HepG2 (cell line): ENCODE results near the gene PRPSAP2. TPM values are rescaled to one million over a fixed set of nuclear protein-coding genes. Genes with fewer than 3 reads are reported as not detected.

ENCODE experiments used
- ADNP ChIP-seq: sonication (generic); formaldehyde crosslinking; IDR thresholded peaks from 2 replicates; pipeline ENCODE4 v1.4.0; 2020; ENCODE audit warnings: missing genetic modification reagents
- BORCS8-MEF2B ChIP-seq: sonication (generic); formaldehyde crosslinking; IDR thresholded peaks from 2 replicates; pipeline ENCODE4 v1.8.0; 2022; ENCODE audit warnings: mild to moderate bottlenecking, missing genetic modification reagents
- CHD4 ChIP-seq: fragments of 200-600 bp; sonication (generic); IDR thresholded peaks from 2 replicates; pipeline ENCODE4 v1.7.0; 2017; ENCODE audit warnings: mild to moderate bottlenecking, low read length, borderline replicate concordance
- ERF ChIP-seq: IDR thresholded peaks from 2 replicates; pipeline ENCODE4 v1.6.1; 2018; ENCODE audit warnings: missing biosample characterization, missing genetic modification reagents
- FOXC1 ChIP-seq: sonication (generic); formaldehyde crosslinking; IDR thresholded peaks from 2 replicates; pipeline ENCODE4 v1.8.0; 2022; ENCODE audit warnings: mild to moderate bottlenecking, missing genetic modification reagents, borderline replicate concordance
- FOXO1 ChIP-seq: sonication (generic); formaldehyde crosslinking; IDR thresholded peaks from 2 replicates; pipeline ENCODE4 v1.4.0; 2020; ENCODE audit warnings: missing genetic modification reagents
- GABPA ChIP-seq, 2 experiments: IDR thresholded peaks; 2 replicates each; pipeline ENCODE4 v1.6.1; 2011 to 2016; ENCODE audit warnings: low read depth in 2 of 2, low read length in 1 of 2, missing biosample characterization in 1 of 2, missing genetic modification characterization in 1 of 2
- HDAC1 ChIP-seq: sonication (generic); formaldehyde crosslinking; IDR thresholded peaks from 2 replicates; pipeline ENCODE4 v1.5.1; 2020; ENCODE audit warnings: mild to moderate bottlenecking, missing genetic modification reagents
- SMC3 ChIP-seq: IDR thresholded peaks from 2 replicates; pipeline ENCODE4 v1.6.1; 2011; ENCODE audit warnings: low read length, improper control_type of control experiment
- ZC3H13 ChIP-seq: sonication (generic); formaldehyde crosslinking; IDR thresholded peaks from 2 replicates; pipeline ENCODE4 v1.8.1; 2023; ENCODE audit warnings: mild to moderate bottlenecking, missing genetic modification reagents, moderate library complexity
- ZNF674 ChIP-seq: sonication (generic); formaldehyde crosslinking; IDR thresholded peaks from 2 replicates; pipeline ENCODE4 v1.5.0; 2020; ENCODE audit warnings: low read depth, mild to moderate bottlenecking, missing genetic modification reagents
- polyA plus RNA-seq, 8 experiments: library from polyadenylated mRNA; depleted of rRNA in 3 of 8; stranded (reverse) in 7 of 8; unstranded in 1 of 8; fragments of >200 nt; fragmentation: Illumina TruSeq in 4 of 8; extraction: Trizol in 4 of 8; gene quantifications; 2 replicates each; pipeline versions ENCODE4 v1.2.1 to v1.2.3, GENCODE V29; 2011 to 2016; ENCODE audit warnings: low read depth in 4 of 8, missing spikeins in 1 of 8, mixed read lengths in 1 of 8; ENCODE audit not compliant: insufficient read depth in 1 of 8
- total RNA-seq, 5 experiments: library from RNA; depleted of rRNA; stranded (reverse); fragments of >200 nt; fragmentation: Illumina TruSeq; extraction: Trizol; gene quantifications; 2 replicates each; pipeline ENCODE4 v1.2.3, GENCODE V29; 2016; ENCODE audit warnings: low read depth in 1 of 5
- TF ChIP-seq, protein P1 (sequence below): sonication (generic); formaldehyde crosslinking; IDR thresholded peaks from 2 replicates; pipeline ENCODE4 v1.4.0; 2020; ENCODE audit warnings: missing genetic modification reagents
- TF ChIP-seq, protein P2 (sequence below): sonication (generic); formaldehyde crosslinking; IDR thresholded peaks from 2 replicates; pipeline ENCODE4 v1.9.0; 2022; ENCODE audit warnings: missing genetic modification reagents, mild to moderate bottlenecking, borderline replicate concordance
- TF ChIP-seq, protein P3 (sequence below): IDR thresholded peaks from 2 replicates; pipeline ENCODE4 v1.6.1; 2016
- TF ChIP-seq, protein P4 (sequence below): sonication (generic); formaldehyde crosslinking; conservative IDR thresholded peaks from 2 replicates; pipeline ENCODE4 v1.8.0; 2022; ENCODE audit warnings: mild to moderate bottlenecking, moderate library complexity, missing genetic modification reagents
- TF ChIP-seq, protein P5 (sequence below): sonication (generic); formaldehyde crosslinking; conservative IDR thresholded peaks from 2 replicates; pipeline ENCODE4 v1.4.0; 2020; ENCODE audit warnings: missing genetic modification reagents

PRPSAP2 gene
- total and polyA plus RNA-seq, 2 of the 13 experiments (the other 11 are each of a cell fraction or from before 2014, with no cell fraction given), result 34.0 to 58.9 TPM

DNA sequence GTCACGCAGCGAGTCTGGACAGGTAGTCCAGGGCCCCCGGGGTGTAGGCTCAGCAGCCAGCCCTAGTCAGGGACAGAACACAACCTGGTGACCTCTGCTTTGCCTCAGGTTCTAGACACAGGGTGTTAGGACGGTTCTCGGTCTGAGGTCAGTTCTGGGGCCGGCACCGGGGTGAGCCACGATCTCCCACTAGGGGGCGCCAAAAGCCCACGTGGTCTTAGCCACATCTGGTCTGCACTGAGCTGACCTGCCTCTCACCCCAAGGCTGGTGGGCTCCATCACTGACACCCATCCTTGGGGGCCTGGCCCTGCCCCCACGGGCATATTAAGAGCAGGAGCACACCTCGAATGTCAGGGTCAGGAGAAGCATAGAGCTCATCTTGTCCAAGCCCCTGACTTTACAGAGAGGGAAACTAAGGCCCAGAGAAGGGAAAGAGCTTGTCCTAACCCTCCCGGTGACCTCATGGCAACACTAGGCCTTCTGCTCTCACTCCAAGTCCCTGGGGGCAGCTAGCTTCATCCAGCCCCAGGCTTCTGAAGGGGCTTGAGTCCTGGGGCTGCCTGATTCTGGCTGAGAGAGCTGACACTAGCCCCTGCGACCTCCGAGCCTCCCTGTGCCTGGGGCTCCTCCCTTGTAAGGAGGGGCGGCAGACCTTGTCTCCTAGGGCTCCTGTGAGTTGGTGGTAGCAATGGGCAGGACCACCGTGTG, 103.0 kb downstream of the PRPSAP2 start (continued):
- TF ChIP-seq, protein P1, sequence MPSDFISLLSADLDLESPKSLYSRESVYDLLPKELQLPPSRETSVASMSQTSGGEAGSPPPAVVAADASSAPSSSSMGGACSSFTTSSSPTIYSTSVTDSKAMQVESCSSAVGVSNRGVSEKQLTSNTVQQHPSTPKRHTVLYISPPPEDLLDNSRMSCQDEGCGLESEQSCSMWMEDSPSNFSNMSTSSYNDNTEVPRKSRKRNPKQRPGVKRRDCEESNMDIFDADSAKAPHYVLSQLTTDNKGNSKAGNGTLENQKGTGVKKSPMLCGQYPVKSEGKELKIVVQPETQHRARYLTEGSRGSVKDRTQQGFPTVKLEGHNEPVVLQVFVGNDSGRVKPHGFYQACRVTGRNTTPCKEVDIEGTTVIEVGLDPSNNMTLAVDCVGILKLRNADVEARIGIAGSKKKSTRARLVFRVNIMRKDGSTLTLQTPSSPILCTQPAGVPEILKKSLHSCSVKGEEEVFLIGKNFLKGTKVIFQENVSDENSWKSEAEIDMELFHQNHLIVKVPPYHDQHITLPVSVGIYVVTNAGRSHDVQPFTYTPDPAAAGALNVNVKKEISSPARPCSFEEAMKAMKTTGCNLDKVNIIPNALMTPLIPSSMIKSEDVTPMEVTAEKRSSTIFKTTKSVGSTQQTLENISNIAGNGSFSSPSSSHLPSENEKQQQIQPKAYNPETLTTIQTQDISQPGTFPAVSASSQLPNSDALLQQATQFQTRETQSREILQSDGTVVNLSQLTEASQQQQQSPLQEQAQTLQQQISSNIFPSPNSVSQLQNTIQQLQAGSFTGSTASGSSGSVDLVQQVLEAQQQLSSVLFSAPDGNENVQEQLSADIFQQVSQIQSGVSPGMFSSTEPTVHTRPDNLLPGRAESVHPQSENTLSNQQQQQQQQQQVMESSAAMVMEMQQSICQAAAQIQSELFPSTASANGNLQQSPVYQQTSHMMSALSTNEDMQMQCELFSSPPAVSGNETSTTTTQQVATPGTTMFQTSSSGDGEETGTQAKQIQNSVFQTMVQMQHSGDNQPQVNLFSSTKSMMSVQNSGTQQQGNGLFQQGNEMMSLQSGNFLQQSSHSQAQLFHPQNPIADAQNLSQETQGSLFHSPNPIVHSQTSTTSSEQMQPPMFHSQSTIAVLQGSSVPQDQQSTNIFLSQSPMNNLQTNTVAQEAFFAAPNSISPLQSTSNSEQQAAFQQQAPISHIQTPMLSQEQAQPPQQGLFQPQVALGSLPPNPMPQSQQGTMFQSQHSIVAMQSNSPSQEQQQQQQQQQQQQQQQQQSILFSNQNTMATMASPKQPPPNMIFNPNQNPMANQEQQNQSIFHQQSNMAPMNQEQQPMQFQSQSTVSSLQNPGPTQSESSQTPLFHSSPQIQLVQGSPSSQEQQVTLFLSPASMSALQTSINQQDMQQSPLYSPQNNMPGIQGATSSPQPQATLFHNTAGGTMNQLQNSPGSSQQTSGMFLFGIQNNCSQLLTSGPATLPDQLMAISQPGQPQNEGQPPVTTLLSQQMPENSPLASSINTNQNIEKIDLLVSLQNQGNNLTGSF (CRISPR knock-in tag), result no peak
- no peak for TF ChIP-seq BORCS8-MEF2B
- TF ChIP-seq, protein P2, sequence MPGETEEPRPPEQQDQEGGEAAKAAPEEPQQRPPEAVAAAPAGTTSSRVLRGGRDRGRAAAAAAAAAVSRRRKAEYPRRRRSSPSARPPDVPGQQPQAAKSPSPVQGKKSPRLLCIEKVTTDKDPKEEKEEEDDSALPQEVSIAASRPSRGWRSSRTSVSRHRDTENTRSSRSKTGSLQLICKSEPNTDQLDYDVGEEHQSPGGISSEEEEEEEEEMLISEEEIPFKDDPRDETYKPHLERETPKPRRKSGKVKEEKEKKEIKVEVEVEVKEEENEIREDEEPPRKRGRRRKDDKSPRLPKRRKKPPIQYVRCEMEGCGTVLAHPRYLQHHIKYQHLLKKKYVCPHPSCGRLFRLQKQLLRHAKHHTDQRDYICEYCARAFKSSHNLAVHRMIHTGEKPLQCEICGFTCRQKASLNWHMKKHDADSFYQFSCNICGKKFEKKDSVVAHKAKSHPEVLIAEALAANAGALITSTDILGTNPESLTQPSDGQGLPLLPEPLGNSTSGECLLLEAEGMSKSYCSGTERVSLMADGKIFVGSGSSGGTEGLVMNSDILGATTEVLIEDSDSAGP (CRISPR knock-in tag), result peak; percentile 57; the same call in 1 of the 2 replicates
- peak; percentile 37; the same call in 1 of the 2 replicates for TF ChIP-seq ERF (CRISPR knock-in tag)
- no peak for TF ChIP-seq HDAC1 (CRISPR knock-in tag)
- 0 out of 2 replicates have a peak, but pooled peaks have one; percentile 21 for TF ChIP-seq FOXC1 (CRISPR knock-in tag)
- TF ChIP-seq, protein P3, sequence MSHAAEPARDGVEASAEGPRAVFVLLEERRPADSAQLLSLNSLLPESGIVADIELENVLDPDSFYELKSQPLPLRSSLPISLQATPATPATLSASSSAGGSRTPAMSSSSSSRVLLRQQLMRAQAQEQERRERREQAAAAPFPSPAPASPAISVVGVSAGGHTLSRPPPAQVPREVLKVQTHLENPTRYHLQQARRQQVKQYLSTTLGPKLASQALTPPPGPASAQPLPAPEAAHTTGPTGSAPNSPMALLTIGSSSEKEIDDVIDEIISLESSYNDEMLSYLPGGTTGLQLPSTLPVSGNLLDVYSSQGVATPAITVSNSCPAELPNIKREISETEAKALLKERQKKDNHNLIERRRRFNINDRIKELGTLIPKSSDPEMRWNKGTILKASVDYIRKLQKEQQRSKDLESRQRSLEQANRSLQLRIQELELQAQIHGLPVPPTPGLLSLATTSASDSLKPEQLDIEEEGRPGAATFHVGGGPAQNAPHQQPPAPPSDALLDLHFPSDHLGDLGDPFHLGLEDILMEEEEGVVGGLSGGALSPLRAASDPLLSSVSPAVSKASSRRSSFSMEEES (CRISPR knock-in tag), result no peak
- TF ChIP-seq CHD4, result no peak
- TF ChIP-seq ADNP (CRISPR knock-in tag), result no peak
- peak; percentile 69 for TF ChIP-seq SMC3
- TF ChIP-seq GABPA (IDR thresholded peaks at IDR 0.05; ENCODE audit: low read depth, low read length), result no peak
- no peak for TF ChIP-seq GABPA (CRISPR knock-in tag; IDR thresholded peaks at IDR 0.05; ENCODE audit: low read depth)
- no peak for TF ChIP-seq ZC3H13 (CRISPR knock-in tag)
- TF ChIP-seq, protein P4, sequence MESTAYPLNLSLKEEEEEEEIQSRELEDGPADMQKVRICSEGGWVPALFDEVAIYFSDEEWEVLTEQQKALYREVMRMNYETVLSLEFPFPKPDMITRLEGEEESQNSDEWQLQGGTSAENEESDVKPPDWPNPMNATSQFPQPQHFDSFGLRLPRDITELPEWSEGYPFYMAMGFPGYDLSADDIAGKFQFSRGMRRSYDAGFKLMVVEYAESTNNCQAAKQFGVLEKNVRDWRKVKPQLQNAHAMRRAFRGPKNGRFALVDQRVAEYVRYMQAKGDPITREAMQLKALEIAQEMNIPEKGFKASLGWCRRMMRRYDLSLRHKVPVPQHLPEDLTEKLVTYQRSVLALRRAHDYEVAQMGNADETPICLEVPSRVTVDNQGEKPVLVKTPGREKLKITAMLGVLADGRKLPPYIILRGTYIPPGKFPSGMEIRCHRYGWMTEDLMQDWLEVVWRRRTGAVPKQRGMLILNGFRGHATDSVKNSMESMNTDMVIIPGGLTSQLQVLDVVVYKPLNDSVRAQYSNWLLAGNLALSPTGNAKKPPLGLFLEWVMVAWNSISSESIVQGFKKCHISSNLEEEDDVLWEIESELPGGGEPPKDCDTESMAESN (CRISPR knock-in tag), result no peak
- TF ChIP-seq, protein P5, sequence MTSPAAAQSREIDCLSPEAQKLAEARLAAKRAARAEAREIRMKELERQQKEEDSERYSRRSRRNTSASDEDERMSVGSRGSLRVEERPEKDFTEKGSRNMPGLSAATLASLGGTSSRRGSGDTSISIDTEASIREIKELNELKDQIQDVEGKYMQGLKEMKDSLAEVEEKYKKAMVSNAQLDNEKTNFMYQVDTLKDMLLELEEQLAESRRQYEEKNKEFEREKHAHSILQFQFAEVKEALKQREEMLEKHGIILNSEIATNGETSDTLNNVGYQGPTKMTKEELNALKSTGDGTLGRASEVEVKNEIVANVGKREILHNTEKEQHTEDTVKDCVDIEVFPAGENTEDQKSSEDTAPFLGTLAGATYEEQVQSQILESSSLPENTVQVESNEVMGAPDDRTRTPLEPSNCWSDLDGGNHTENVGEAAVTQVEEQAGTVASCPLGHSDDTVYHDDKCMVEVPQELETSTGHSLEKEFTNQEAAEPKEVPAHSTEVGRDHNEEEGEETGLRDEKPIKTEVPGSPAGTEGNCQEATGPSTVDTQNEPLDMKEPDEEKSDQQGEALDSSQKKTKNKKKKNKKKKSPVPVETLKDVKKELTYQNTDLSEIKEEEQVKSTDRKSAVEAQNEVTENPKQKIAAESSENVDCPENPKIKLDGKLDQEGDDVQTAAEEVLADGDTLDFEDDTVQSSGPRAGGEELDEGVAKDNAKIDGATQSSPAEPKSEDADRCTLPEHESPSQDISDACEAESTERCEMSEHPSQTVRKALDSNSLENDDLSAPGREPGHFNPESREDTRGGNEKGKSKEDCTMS (CRISPR knock-in tag), result no peak
- TF ChIP-seq FOXO1 (CRISPR knock-in tag), result no peak
- no peak for TF ChIP-seq ZNF674 (CRISPR knock-in tag)
